ENCODE measurements around the gene TUSC2.
A peak's percentile ranks its signal among the peaks of the same experiment; 100 is the strongest.

TUSC2 gene

DNA sequence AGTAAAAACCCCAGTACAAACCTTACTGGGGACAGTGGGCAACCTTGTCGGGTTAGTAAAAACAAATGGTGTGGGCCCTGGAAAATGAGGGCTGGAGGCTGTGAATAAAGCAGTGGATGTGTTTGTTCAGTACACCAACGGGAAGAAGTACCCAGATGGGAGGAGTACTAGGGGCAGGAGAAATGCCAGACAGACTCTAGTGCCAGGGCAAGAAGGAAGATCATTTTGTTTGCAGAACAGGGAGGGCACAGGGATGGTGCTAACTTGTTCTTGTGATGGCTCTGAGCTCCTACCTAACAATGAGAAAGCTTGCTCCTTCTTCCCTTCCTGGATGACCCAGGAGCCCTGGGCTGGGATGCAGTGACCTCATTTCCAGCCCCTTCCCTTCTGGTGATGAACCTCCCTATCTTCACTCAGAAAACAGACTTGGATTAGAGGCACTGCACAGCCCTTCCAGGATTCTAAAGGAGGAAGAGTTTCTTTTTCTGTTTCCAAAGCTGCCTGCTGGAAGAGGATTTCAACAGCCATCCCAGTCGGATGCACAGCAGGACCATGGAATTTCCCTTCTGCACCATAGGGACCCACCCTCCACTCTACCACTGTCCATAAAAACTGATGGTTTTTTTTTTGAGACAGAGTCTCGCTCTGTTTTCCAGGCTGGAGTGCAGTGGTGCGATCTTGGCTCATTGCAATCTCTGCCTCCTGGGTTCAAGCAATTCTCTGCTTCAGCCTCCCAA is 6.5 kb upstream of the TUSC2 start:
- DNase-seq, result no peak

GRCh38 chr3:50333744-50334328 is 5.8 kb upstream of the TUSC2 start:
- no peak for DNase-seq

DNA sequence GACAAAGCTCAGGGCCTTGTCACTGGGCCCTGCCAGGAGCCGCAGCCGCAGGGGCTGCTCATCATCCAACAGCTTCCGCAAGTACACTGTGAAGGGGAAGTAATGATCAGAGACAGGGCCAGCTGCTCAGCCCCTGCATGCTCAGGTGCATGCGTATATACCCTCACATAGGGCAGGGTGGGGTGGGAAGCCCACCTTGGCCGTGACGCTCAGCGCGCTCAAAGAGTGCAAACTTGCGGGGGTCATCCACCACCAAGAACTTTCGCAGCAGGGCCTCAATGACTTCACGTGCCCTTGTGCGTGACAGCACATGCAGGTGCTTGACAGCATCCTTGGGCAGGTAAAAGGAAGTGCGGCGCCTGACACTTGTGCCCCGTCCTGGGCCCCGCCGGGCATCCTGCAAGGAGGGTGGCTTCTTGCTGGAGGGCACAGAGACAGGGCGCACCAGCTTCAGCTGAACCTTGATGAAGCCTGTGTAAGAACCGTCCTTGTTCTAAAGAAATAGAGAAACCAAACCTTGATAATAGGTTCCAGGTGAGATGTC is 3.4 kb upstream of the TUSC2 start:
- no peak for DNase-seq

DNA sequence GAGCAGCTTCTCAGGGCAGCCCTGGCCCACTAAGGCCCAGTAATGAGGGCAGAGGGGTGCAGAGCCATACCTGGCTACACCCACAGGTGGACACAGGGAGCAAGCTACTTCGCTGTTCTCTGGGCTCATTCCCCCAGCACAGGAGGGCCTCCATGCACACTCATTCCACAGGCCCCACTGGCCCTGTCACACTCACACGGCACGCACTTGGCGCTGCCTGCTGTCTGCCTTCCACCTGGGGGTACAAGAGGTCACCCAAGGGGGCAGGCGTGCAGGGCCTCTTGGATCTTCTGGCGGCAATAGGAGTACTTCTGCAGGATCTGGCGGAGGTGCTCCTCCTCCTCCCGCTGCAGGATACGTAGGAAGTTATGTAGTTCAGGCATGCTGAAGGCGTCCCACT is 2.3 kb upstream of the TUSC2 start:
- DNase-seq, result no peak

DNA sequence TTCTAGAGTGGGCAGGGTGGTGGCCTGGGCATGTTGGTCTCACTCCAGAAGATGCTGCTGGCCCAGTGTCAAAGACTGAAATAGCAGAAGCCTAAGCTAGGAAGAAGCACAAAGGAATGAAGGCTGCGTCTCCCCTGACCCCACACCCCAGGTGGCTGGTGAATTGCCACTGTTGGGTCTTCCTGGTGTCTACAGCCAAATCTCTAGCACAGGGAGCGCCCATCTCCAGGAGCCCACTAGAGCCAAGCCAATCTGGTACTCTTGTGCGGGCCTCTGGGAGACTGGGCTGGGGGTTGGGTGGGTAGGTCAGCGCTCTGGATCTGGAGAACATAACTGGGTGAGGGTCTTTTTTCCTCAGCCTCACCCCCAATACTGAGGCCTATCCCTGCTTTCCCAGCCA is 894 bp downstream of the TUSC2 start:
- DNase-seq, result no peak

DNA sequence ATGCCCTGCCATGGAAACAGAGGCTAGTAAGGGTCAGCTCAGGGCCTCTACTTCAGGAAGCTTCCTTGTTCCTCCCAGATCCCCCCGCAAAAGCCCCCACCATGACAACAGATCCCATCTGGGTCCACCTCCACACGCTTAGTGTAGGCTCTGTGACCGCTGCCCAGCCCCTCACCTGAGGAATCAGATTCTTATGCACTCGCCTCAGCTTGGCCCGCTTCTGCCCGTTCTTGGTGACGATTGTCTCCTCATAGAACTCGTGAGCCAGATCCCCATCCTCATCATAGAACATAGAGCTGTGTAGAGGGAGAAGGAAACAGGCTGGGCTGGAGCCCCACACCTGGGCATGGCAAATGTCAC is 1.9 kb downstream of the TUSC2 start:
- no peak for DNase-seq

DNA sequence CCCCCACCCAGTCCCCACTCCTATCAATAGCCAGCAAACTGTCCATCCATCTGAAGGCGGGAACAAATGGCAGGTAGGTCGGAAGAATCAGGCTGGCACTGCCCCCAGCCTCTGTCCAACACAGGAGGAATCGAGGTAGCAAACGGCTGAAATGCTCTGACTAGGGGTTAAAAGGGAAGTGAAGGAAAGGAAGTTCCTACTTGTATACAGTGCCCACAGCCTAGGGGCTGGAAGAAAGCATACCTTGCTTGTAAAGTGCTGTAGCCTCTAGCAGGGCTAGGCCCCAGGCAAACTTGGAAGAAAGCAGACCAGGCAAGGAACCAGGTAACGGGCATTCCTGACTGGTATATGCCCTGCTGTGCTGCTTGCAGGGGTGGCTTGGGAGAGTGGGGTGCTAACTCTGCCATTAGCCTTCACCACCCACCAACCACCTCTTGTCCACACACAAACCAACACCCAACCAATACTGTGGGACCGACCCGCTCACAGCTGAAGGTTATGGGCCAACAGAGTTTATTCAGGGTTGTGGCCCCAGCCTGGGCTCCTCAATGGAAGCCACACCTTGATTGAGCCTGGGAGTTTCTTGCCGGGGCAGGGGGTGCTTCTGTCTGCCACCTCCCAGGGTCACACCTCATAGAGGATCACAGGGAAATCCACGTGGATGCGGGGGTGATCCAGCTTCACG is 2.4 kb downstream of the TUSC2 start:
- no peak for DNase-seq

DNA sequence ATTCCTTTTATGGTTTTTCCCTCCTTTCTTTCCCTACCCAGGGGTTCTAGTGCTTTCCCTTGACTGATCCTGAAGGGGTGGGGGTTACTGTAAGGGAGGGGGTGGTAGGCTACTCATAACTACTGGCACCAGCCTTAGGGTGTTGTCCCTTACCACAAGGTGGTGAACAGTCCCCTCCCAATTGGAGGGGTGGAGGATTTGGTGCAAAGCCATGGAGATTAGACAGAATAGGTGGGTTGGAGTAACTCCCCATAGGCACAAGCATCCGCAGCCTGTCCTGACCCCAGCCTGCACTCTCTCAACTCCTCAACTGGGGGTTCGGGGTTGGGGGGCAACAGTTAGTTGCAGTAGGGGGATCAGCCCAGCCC is 2.9 kb downstream of the TUSC2 start:
- no peak for DNase-seq

DNA sequence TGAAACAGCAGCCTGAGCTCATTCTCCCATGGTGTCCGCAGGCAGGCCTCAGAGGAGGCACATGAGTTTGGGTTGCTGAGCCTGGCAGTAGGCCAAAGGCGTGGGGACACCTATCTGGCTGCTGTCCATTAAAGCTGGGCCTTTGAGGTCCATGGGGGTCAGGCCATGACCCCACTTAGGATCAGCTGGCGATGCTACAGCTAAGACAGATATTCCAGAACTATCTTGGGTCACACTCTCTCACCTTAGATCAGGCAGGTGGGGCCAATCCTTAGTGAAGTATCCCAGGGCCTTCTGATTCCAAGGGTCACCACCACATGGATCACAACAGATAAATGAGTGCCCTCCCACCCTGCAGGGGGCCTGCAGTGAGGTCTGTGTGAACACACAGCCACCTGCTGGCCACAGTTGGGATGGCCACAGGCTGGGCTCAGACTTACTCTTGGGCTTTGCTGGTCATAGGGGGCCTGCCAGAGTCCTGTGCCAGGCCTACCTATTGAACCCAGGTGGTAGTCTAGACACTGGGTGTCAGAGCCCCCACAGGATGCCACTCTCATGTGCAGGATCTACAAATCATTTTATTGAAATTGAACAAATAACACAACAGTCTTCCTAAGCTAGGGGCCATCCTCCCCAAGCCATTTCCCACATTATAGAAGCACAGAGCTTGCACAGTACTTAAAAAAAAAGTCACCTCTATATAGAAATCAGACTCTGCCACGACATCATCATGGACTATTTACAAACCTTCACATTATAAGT is 3.5 kb downstream of the TUSC2 start:
- peak; percentile 9 to 22 for DNase-seq

GRCh38 chr3:50323614-50324199 is 4.3 kb downstream of the TUSC2 start:
- no peak for DNase-seq

GRCh38 chr3:50323092-50323600 is 4.9 kb downstream of the TUSC2 start:
- no peak for DNase-seq

DNA sequence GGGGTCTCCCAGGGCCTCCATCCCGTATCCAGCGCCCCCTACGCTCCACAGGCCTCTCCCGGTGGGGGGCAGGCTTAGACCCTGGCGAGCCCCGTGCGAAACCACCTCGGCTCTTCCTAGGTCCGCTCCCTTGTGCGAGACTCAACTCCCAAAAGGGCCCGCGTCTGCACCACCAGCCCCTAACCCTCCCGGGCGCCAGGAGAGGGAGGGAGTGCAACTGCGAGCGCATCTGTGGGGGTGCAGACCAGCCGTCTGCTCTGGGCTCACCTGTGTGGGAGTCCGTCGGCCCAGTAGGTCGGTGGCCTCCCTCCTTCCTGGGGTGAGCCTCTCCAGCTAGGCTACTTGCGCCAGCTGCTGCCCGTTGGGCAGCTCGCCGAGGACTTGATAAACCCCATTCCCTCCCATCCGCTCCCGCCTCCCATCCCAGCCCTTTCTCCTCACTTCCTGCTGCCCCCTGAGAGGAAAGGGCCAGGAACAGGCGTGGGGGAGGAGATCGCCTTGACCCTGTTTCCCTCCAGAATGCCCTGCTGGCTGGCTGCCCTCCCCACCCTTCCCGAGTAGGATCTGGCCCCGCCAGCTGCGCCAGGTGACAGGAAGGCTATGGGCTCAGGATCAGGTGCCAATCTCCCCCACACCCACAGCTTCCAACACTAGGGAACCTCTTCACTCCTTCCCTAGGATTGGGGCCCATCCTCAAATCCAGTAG is 5.5 kb downstream of the TUSC2 start, which contains the start of gene HYAL2:
TSS of gene HYAL2 (minus strand) at position 360 of the 706 bp plus-strand sequence. CDS start 2,256 bp downstream, outside the sequence.
- no peak for DNase-seq

DNA sequence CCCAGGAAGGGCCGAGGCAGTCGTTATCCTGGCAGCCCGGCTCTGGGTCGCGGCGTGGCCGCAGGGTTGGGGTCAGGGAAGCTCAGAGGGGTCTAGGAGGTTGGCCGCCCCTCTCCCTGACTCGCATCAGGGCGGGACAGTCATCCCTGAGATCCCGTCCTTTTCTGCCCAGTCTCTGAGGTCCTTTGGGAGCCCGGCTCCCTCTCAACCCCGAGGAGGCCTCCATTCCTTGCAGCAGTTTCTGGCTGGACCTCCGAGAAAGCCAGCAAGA is 6.0 kb downstream of the TUSC2 start:
- no peak for DNase-seq

GRCh38 chr3:50321336-50322114 is 6.5 kb downstream of the TUSC2 start:
- peak; percentile 75 to 83 for DNase-seq

- peak; percentile 23 to 75 for DNase-seq
Observed at GRCh38 chr3:50320853-50321335, 7.1 kb downstream of the TUSC2 start.

GRCh38 chr3:50319894-50320625 is 8.0 kb downstream of the TUSC2 start:
- no peak for DNase-seq

DNA sequence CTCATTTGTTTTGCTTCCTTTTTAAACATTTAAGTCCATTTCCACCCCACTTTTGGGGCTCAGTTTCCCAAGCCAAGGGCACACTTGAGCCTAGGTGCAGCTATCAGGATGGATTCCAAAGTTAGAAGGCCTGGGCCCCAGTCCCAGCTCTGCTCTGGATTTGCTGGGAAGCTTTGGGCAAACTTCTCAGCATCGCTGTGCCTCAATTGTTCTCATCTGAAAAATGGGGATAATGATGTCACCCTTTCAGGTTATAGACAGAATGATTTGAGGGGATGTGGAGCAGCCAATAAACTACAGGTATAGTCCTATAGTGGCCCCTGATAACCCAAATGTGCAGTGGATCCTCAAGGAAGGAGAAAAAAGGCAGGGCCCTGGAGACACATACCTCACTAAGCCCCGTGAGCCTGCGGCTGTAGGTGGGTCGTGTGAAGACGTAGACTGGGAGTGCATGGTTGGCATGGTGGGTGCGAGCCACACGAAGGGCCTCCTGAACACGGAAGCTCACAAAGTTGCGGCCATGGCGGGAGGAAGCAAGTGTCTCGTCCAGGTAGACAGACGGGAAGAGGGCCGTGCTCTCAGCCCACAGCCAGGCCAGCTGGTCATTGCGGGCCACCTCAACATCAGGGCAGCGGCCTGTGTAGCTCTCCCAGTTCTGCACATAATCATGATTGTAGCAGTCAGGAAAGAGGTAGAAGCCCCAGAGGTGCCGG is 8.7 kb downstream of the TUSC2 start:
- DNase-seq, result no peak

DNA sequence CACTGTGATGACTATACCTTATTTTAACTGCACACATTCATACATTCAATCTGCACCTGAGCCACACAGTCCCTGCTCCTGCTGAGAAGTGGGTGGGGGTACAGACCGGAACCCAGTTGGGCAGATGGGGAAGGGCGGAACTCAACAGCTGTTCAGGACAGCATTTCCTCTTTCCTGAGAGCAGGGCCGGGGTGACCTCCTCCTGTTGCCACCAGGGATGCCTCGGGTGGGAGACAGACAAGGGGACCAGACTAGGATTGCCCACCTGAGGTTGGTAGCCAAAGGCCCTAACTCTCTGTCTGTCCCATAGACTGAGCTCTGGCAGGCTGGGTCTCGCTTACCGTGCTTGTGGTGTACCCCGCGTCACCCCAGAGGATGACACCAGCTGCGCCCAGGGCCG is 9.4 kb downstream of the TUSC2 start:
- no peak for DNase-seq

DNA sequence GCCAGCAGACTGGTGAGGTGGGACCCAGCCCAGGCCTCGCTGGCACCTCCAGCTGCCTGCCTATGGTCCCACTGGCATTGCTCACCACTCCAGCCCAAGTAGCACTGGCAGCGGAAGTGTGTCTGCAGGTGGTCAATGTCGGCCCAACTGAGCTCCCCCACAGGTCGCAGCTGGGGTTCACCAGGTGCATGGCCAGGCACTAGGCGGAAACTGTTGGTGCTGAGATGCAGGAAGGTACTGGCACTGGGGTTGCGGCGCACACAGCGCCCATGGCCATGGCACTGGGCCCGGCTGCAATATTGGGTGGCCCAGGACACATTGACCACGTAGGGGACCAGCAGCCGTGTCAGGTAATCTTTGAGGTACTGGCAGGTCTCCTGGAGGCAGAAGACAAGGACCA is 9.9 kb downstream of the TUSC2 start:
- DNase-seq, result no peak

DNA sequence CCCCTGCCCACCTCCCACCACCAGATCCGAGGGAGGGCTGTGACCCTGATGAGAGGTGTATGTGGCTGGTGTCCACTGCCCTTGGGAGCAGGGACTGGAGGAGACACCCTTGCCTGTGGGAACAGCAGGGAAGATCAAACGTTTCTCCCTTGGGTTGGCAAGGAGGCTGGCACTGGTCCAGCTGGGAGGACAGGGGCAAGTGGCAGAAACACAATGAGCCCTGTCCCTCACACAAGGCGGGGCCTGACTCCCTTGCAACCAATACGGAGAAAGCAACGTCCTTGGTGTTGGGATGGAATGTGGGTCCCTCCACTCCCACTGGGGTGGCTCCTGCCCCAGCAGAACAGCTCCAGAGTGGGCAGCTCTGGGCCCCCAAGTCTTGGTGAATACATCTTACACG is 10.7 kb downstream of the TUSC2 start:
- DNase-seq, result no peak
